Stomach smooth muscle (tissue), 2 donors: ENCODE measurements around the gene TMPRSS11A.

Experiments used
- H3K27ac ChIP-seq: one replicate; pipeline ENCODE4 v1.7.0; 2013; ENCODE audit warnings: mild to moderate bottlenecking, low read length, inconsistent platforms
- H3K27me3 ChIP-seq, 2 donors: one replicate each; pipeline ENCODE4 v1.7.0; 2013; ENCODE audit warnings: low read length in 2 of 2; ENCODE audit not compliant: insufficient read depth in 2 of 2, control insufficient read depth in 1 of 2
- H3K36me3 ChIP-seq, 2 donors: one replicate each; pipeline ENCODE4 v1.7.0; 2013; ENCODE audit warnings: low read length in 2 of 2; ENCODE audit not compliant: control insufficient read depth in 2 of 2, insufficient read depth in 2 of 2
- H3K4me1 ChIP-seq: one replicate; pipeline ENCODE4 v1.7.0; 2013; ENCODE audit warnings: low read length; ENCODE audit not compliant: control insufficient read depth, insufficient read depth
- H3K4me3 ChIP-seq, 2 donors: one replicate each; pipeline ENCODE4 v1.7.0; 2013; ENCODE audit warnings: low read length in 2 of 2
- H3K9ac ChIP-seq, 2 donors: one replicate each; pipeline ENCODE4 v1.7.0; 2013; ENCODE audit warnings: low read length in 2 of 2, mild to moderate bottlenecking in 1 of 2
- H3K9me3 ChIP-seq, 2 donors: one replicate each; pipeline ENCODE4 v1.7.0; 2013; ENCODE audit warnings: low read length in 2 of 2; ENCODE audit not compliant: control insufficient read depth in 2 of 2
- donor health status: healthy.
- donor health status: Pancreatic carcinoma.

Gene TMPRSS11A

GRCh38 chr4:67874986-67875385 lies 88.3 kb downstream of the TMPRSS11A start:
- H3K27me3 ChIP-seq: no peaks in the 10 kb centered on the region
- no peak overlapping the region for H3K9ac ChIP-seq
- H3K9me3 ChIP-seq: no peaks in the 10 kb centered on the region
- H3K36me3 ChIP-seq: no peaks in the 10 kb centered on the region
- no peak overlapping the region for H3K27ac ChIP-seq
- H3K4me1 ChIP-seq: no peaks in the 10 kb centered on the region
- no peak overlapping the region for H3K4me3 ChIP-seq

DNA sequence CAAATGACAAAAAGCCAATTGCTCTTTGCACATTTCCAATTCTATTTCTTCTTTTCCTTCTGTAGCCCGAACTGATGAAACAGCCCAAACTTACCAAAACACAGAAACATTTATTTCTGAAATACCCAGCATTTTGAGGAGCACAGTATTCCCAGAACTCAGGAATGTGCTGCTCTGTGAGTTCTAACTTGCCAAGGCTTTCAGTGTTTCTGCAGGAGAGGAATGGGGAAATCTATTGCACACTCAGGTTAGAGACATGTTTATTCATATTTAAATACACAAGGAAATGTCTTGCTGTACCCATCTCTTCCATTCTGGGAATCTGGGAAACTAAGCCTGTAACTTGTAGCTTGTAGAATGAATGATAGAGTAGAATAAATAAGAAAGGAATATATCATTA lies 90.2 kb downstream of the TMPRSS11A start:
- Histone ChIP-seq H3K27ac (no peak overlapping the region), H3K36me3 (no peaks in the 10 kb centered on the region), H3K4me3 (no peak overlapping the region), H3K4me1 (no peaks in the 10 kb centered on the region), H3K27me3 (no peaks in the 10 kb centered on the region), H3K9ac (no peak overlapping the region), H3K9me3 (no peaks in the 10 kb centered on the region)

- Histone ChIP-seq H3K36me3 (no peaks in the 10 kb centered on the region), H3K9ac (no peak overlapping the region), H3K27me3 (no peaks in the 10 kb centered on the region), H3K27ac (no peak overlapping the region), H3K4me3 (no peak overlapping the region), H3K9me3 (no peaks in the 10 kb centered on the region), H3K4me1 (no peaks in the 10 kb centered on the region)
Measured at GRCh38 chr4:67871867-67872266, 91.4 kb downstream of the TMPRSS11A start.

GRCh38 chr4:67869580-67870190 lies 93.6 kb downstream of the TMPRSS11A start:
- no peak overlapping the region for H3K9ac ChIP-seq
- no peak overlapping the region for H3K27ac ChIP-seq
- H3K4me1 ChIP-seq: no peaks in the 10 kb centered on the region
- H3K27me3 ChIP-seq: no peaks in the 10 kb centered on the region
- H3K4me3 ChIP-seq: no peak overlapping the region
- H3K9me3 ChIP-seq: no peaks in the 10 kb centered on the region
- no peaks in the 10 kb centered on the region for H3K36me3 ChIP-seq

- no peaks in the 10 kb centered on the region for H3K27me3 ChIP-seq
- no peaks in the 10 kb centered on the region for H3K9me3 ChIP-seq
- H3K4me1 ChIP-seq: no peaks in the 10 kb centered on the region
- H3K27ac ChIP-seq: no peak overlapping the region
- H3K9ac ChIP-seq: no peak overlapping the region
- H3K36me3 ChIP-seq: no peaks in the 10 kb centered on the region
- H3K4me3 ChIP-seq: no peak overlapping the region
Measured at GRCh38 chr4:67861513-67861912, 101.8 kb downstream of the TMPRSS11A start.
